Activated naive CD4-positive, alpha-beta T cell treated with anti-CD3 and anti-CD28 coated beads for 36 hours (primary cell): Measurements from ENCODE around the gene POLR1A. TPM values are rescaled to one million over a fixed set of nuclear protein-coding genes. Genes with fewer than 3 reads are reported as not detected.

Source experiments
- CTCF ChIA-PET: fragments of 350-600 bp; sonication (Branson Sonifier 250); formaldehyde crosslinking; loops from one replicate; lab custom pipeline; 2021; ENCODE audit warnings: antibody characterized with exemption; lab: Charles Lee
- DNase-seq: peaks from one replicate; pipeline ENCODE4 v3.0.0-alpha.2; 2020
- H3K27ac Mint-ChIP-seq: one replicate; pipeline ENCODE4 v1.8.0; 2021; ENCODE audit warnings: mild to moderate bottlenecking, mixed read lengths
- H3K27me3 Mint-ChIP-seq: one replicate; pipeline ENCODE4 v1.8.0; 2021; ENCODE audit warnings: low read depth, mixed read lengths
- H3K36me3 Mint-ChIP-seq: one replicate; pipeline ENCODE4 v1.8.0; 2021; ENCODE audit warnings: low read depth, mixed read lengths
- H3K4me1 Mint-ChIP-seq: one replicate; pipeline ENCODE4 v1.8.0; 2021; ENCODE audit warnings: low read depth, mixed read lengths
- H3K4me3 Mint-ChIP-seq: one replicate; pipeline ENCODE4 v1.8.0; 2021; ENCODE audit warnings: mild to moderate bottlenecking, moderate library complexity, mixed read lengths
- H3K9me3 Mint-ChIP-seq: one replicate; pipeline ENCODE4 v1.8.0; 2021; ENCODE audit warnings: mixed read lengths
- intact Hi-C: fragments of 100-400 bp; cut with micrococcal nuclease; formaldehyde crosslinking; loops from one replicate; pipeline ENCODE4 v1.15.1; 2023
- total RNA-seq, 2 experiments: library from RNA; stranded (reverse); gene quantifications; one replicate each; pipeline ENCODE4 v1.2.3, GENCODE V29; 2021

The POLR1A gene
- total RNA-seq, 2 experiments from 2014 or later, result 25.3 to 27.1 TPM

DNA sequence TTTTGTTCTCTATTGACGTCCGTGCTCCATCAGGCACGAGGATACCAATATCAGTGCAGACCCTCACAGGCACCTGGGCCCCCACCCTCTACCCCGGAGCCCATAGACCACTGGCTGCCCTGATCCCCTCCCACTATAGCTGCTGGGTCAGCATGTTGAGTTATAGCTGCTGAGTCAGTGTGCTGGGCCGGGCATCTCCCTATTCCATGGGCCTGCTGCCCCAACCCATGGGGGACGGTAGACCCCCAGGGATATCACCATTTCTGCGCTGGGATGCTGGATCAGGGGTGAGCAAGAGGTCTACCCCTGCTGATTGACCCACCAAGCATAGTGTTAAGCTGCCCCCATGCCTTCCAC, 116.8 kb downstream of the POLR1A start:
- no peak for DNase-seq
- intact Hi-C loops, result no loop called here
- peaks cover 1% of the 10 kb centered on the region for H3K9me3 Mint-ChIP-seq
- no peaks in the 10 kb centered on the region for H3K36me3 Mint-ChIP-seq
- peaks cover 3% of the 10 kb centered on the region for H3K4me1 Mint-ChIP-seq
- no peak overlapping the region for H3K27ac Mint-ChIP-seq
- H3K27me3 Mint-ChIP-seq, result no peaks in the 10 kb centered on the region
- CTCF ChIA-PET, result interaction anchor here (1.2 kb wide), 1 partner anchor 161 kb away, joined by 3 read pairs; no protein-coding TSS in a partner anchor
- no peak overlapping the region for H3K4me3 Mint-ChIP-seq

DNA sequence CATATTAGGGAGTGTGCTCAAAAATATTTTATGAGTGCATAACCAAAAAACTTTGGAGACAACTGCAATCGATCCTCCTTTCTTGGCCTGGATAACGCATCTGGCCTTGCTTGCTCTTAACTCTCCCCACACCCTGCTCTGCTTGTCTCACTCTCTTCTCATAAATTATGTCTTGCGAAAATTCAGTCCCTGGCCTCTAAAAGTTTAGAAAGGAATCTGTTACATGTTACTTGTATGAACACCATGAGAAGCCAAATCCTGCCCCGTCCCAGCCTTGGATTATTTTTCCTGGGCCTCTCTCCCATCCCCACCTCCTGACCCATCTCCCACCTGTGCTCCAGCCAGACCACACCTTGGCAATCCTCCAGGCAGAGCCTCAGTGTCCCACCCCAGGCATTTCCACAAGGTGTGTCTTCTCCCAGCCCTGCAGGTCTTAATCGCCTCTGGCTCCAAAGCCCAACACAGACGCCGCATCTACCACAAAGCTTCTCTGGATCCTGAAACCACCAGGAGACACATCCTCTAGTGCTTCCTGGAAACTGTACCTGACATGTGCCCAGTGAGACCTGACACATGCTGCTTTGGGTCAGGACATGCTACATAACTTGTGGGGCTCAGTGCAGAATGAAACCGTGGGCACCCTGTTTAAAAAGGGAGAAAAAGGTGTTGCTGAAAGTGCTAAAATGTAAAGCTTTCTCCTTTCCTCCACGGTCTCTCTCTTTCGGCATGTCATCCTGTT, 117.3 kb downstream of the POLR1A start:
- CTCF ChIA-PET, result interaction anchor here (1.2 kb wide), 1 partner anchor 161 kb away, joined by 3 read pairs; no protein-coding TSS in a partner anchor
- no peaks in the 10 kb centered on the region for H3K4me1 Mint-ChIP-seq
- no peak overlapping the region for H3K4me3 Mint-ChIP-seq
- no peak for DNase-seq
- peaks cover 1% of the 10 kb centered on the region for H3K9me3 Mint-ChIP-seq
- no peak overlapping the region for H3K27ac Mint-ChIP-seq
- H3K36me3 Mint-ChIP-seq, result no peaks in the 10 kb centered on the region
- intact Hi-C loops, result no loop called here
- no peaks in the 10 kb centered on the region for H3K27me3 Mint-ChIP-seq

DNA sequence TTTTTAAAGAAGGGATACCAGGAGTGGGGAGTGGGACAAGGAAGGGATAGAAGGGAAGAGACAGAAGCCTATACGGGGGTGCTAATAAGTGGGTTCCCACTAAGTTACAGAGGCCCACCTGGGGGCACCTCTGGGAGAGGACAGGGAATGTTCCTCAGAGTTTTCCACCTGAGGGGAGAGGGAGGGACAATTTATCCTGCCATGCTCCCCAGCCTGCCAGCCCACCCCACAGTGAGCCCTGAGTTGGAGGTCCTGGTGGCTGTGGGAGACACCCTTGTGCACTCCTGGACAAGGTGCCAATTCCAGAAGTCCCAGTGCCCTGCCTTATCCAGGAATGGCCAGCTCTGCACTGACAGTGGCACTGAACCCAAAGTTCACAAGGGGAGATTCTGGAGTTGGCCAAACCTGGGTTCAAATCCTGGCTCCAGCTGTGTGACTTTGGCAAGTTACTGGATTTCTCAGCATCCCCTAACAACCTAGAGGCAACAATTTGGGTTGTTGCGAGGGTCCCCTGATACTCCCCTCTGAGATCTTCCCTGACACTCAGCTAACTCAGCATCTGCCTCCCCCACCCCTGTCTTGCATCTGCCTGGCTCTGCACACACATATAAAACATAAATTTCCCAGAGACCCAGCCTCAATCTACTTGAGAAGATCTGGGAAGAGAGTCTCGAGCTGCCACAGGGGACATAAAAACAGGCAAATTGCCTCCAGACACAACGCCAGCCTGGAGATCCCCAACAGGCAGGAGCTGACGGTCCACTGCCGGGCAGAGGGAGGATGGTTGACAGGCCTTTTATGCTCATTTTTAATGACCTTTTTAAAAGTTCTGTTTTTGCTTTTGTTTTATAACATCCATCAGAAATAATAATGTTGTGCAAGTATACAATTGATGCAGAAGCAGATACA, 118.2 kb downstream of the POLR1A start:
- intact Hi-C loops, result no loop called here
- no peaks in the 10 kb centered on the region for H3K27me3 Mint-ChIP-seq

DNA sequence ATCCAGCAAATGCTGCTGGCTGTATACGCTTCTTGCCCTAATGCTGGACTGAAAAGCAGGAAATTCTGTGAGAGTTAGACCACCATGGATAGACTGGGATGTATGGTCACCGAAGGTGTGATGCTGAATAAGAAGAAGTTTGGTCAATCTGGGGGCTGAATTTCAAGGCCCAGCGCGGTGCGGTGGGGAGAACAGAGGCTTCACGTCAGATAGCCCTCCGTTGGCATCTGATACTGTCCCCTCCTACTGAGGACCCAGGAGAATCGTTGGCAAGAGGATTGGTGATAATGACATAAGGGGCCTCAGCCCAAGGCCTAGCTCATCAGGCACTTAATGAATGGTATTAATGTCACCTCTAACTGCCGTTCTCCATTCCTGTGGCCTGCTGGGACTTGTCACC, 119.6 kb downstream of the POLR1A start:
- DNase-seq, result no peak
- H3K9me3 Mint-ChIP-seq, result no peaks in the 10 kb centered on the region
- H3K27me3 Mint-ChIP-seq, result no peaks in the 10 kb centered on the region
- H3K4me3 Mint-ChIP-seq, result no peak overlapping the region
- no peaks in the 10 kb centered on the region for H3K4me1 Mint-ChIP-seq
- no peaks in the 10 kb centered on the region for H3K36me3 Mint-ChIP-seq
- no peak overlapping the region for H3K27ac Mint-ChIP-seq
- intact Hi-C loops, result no loop called here
- CTCF ChIA-PET, result no interaction called here

More for the DNA sequence above, 118.2 kb downstream of the POLR1A start:
- Mint-ChIP-seq H3K4me3 (no peak overlapping the region), H3K36me3 (no peaks in the 10 kb centered on the region), H3K9me3 (peaks cover 1% of the 10 kb centered on the region), H3K4me1 (no peaks in the 10 kb centered on the region), H3K27ac (no peak overlapping the region)
- DNase-seq, result no peak
- CTCF ChIA-PET, result interaction anchor here (0.6 kb wide), 1 partner anchor 98 kb away, joined by 5 read pairs; no protein-coding TSS in a partner anchor

DNA sequence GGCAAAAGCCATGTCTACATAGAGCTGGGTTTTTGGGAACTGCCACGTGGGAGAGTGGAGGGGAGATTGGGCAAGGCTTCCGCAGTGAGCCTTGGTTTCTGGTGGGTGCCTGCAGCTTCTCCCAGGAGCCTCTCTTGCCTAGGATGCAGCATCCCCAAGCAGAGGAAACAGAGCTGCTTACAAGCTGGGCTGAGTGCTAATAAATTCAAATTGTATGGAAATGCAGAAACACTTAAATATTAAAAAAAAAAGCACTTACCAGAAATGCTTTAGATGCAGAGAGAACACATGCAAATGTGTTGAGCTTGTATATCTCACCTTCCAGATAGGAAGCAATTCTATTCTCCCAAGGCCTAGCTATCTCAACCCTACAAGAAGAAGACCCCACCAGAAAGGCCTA, 120.9 kb downstream of the POLR1A start:
- Mint-ChIP-seq H3K36me3 (no peaks in the 10 kb centered on the region), H3K9me3 (no peaks in the 10 kb centered on the region), H3K27ac (no peak overlapping the region), H3K27me3 (no peaks in the 10 kb centered on the region), H3K4me3 (no peak overlapping the region), H3K4me1 (no peaks in the 10 kb centered on the region)
- CTCF ChIA-PET, result interaction anchor here (0.6 kb wide), 1 partner anchor 100 kb away, joined by 4 read pairs; no protein-coding TSS in a partner anchor
- DNase-seq, result no peak
- intact Hi-C loops, result no loop called here

DNA sequence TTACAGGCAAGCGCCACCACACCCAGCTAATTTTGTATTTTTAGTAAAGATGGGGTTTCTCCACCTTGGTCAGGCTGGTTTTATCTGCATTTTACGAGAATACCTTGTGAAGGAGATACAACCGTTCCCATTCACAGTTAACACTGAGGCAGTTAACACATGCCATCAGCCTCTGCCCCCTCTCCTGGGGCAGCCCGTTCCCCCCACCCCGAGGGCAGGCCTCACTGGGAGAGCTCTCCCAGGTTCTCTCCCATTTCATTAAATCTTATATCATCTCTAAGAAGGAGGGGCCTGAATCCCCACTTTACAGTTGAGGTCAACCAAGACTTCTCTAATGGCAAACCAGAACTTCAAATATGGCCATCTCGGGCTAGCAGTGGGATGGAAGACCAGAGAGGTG, 121.9 kb downstream of the POLR1A start:
- no peak overlapping the region for H3K27ac Mint-ChIP-seq
- H3K4me1 Mint-ChIP-seq, result no peaks in the 10 kb centered on the region
- intact Hi-C loops, result no loop called here
- H3K27me3 Mint-ChIP-seq, result no peaks in the 10 kb centered on the region
- no peak for DNase-seq
- H3K4me3 Mint-ChIP-seq, result no peak overlapping the region
- no peaks in the 10 kb centered on the region for H3K9me3 Mint-ChIP-seq
- CTCF ChIA-PET, result no interaction called here
- no peaks in the 10 kb centered on the region for H3K36me3 Mint-ChIP-seq

DNA sequence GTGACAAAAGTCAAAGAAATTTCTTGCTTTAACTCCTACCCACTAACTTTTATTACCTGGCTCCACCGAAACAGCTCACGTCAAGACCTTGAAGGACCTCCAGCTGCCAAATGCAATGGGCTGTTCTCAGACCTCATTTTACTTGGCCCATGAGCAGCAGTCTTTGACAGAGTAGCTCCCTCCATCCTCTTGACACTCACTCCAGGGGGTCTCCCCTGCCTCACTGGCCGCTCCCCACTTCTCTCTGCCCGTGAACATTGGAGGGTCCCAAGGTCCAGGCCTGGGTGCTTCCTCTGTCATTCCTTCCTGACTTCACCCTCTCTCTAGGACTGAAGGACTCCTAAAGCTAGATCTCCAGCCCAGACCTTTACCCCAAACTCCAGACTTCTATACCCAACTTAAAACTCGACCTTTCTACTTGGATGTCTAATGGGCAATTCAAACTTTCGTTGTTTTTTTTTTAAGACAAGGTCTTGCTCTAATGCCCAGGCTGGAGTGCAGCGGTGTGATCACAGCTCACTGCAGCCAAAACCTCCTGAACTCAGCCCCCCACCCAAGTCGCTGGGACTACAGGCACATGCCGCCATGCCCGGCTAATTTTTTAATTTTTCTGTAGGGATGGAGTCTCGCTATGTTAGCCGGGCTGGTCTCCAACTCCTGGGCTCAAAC, 124.0 kb downstream of the POLR1A start:
- Mint-ChIP-seq H3K4me1 (no peaks in the 10 kb centered on the region), H3K27me3 (no peaks in the 10 kb centered on the region), H3K4me3 (no peak overlapping the region), H3K27ac (no peak overlapping the region), H3K9me3 (no peaks in the 10 kb centered on the region), H3K36me3 (no peaks in the 10 kb centered on the region)
- intact Hi-C loops, result no loop called here
- CTCF ChIA-PET, result interaction anchor here (0.7 to 1.3 kb wide), 2 partner anchors 54 to 282 kb away, joined by 3 to 4 read pairs; no protein-coding TSS in a partner anchor
- no peak for DNase-seq

DNA sequence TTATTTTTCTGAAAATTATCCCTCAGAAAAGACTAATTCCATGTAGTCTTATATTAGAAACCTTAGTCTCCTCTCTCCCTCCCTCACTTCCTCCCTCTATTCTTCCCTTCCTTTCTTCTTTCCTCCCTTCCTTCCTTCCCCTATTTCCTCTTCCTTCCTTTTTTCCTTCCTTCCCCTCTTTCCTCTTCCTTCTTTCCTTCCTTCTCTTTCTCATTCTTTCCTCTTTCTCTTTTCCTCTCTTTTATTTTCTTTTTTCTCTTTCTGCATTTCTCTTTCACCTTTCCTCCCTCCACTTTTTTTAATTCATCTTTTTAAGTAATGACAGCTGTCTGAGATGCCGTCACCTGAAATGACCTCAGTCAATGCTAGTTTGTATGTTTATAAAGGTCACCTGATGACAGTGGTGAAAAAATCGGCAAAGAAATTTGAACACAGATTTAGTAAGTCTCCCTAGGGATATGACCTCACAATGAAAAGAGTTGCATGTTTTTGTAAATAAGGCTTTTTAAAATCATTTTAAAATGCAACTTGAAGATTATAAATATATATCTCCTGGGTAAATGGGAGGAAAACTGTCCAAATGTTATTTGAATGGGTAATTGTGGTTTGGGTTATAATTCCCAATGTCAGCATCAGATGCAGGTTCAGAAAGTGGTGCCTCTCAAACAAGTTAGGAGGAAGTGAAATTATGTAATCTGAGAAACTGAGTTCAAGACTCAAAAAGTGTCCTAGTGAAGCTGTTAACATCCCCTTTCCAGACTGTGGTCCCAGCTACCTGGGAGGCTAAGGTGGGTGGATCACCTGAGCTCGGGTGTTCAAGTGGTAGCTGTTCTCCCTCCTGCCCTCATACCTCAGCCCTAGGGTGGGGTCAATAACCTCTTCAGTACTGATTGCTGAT, 126.6 kb downstream of the POLR1A start:
- H3K4me3 Mint-ChIP-seq, result no peak overlapping the region
- CTCF ChIA-PET, result interaction anchor here (0.7 kb wide), 1 partner anchor 329 kb away, joined by 3 read pairs; no protein-coding TSS in a partner anchor
- no peaks in the 10 kb centered on the region for H3K36me3 Mint-ChIP-seq
- no peaks in the 10 kb centered on the region for H3K4me1 Mint-ChIP-seq
- H3K27me3 Mint-ChIP-seq, result no peaks in the 10 kb centered on the region
- no peak for DNase-seq
- H3K9me3 Mint-ChIP-seq, result no peaks in the 10 kb centered on the region
- H3K27ac Mint-ChIP-seq, result no peak overlapping the region
- intact Hi-C loops, result no loop called here

DNA sequence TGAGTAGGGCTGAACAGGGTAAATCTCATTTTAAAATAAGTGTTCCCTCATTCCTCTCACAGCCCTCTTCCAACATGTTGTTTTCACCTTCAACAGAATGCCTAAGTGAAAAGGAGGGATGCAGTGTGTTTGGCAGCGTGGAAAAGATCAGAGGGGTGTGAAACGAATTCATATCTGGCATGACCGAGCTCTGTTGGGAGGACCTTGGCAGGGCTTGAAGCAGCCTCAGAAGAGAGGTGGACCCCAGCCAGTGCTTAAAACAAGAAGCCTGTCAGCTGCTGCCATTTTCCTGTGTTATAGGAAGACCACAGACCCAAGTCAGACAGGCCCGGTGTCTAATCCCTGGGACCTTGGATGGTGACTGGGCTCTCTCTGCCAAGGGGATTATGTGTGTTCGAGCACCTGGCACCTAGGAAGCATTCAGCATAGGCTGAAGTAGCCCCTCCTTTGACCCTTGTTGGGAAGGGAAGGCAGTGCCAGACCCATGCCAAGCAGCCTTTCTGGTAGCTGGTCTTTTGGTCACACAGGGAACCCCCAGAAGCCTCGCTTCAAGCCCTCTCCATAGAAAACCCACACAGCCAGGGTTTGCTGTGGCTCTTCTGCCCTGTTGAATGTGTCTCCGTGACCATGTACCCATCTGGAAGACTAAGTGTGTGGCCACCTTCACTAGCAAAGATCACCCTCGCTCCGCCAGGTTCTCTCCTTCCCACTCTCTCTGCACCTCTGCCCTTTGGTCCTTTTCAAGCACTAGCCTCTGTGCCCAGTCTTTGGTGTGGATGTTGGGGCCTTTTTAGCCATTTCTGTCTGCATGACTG, 129.4 kb downstream of the POLR1A start:
- H3K4me1 Mint-ChIP-seq, result no peaks in the 10 kb centered on the region
- H3K27me3 Mint-ChIP-seq, result no peaks in the 10 kb centered on the region
- no peak for DNase-seq
- no peaks in the 10 kb centered on the region for H3K36me3 Mint-ChIP-seq
- CTCF ChIA-PET, result no interaction called here
- intact Hi-C loops, result no loop called here
- peaks cover 3% of the 10 kb centered on the region for H3K9me3 Mint-ChIP-seq
- no peak overlapping the region for H3K4me3 Mint-ChIP-seq
- H3K27ac Mint-ChIP-seq, result no peak overlapping the region

DNA sequence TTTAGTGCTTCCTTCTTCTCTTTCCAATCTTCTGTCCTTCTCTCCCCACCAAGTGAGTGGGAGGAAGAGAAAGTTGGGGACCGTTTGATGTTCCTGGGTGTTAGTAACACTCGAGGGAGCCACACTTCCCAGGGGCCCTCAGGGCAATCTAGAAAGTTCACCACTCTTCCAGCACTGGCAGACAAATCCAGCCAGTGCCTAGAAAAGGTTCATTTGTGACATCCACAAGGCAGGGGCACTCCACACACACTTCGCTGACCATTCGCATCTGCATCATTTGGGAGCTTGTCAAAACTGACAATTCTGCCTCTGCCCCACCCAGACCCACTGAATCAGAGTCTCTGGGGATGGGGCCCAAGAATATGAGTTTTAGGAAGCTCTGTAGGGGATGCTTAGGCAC, 130.1 kb downstream of the POLR1A start:
- H3K4me3 Mint-ChIP-seq, result no peak overlapping the region
- intact Hi-C loops, result no loop called here
- H3K27ac Mint-ChIP-seq, result no peak overlapping the region
- no peaks in the 10 kb centered on the region for H3K36me3 Mint-ChIP-seq
- H3K4me1 Mint-ChIP-seq, result no peaks in the 10 kb centered on the region
- no peak for DNase-seq
- H3K9me3 Mint-ChIP-seq, result peaks cover 3% of the 10 kb centered on the region
- CTCF ChIA-PET, result no interaction called here
- no peaks in the 10 kb centered on the region for H3K27me3 Mint-ChIP-seq

DNA sequence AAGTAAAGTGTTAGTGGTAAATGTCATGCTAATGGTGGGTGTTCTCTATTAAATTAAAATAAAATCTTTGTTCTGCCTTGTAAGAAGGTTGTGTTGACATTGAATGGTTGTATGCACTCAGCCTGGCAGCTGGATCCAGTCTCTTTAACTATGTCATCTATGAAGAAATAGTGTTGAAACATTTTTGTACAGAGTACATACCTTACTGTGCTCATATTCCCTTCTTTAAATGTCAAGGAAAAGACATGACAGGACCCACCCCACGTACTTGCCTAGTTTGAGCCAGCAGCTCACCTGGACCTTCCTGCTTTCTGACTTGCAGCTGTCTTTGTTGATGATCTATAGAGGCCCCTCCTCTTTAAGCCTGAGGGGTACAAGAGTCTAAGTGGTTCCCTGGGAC, 131.3 kb downstream of the POLR1A start:
- no peak overlapping the region for H3K4me3 Mint-ChIP-seq
- DNase-seq, result no peak
- no peaks in the 10 kb centered on the region for H3K27me3 Mint-ChIP-seq
- peaks cover 3% of the 10 kb centered on the region for H3K9me3 Mint-ChIP-seq
- no peak overlapping the region for H3K27ac Mint-ChIP-seq
- H3K4me1 Mint-ChIP-seq, result no peaks in the 10 kb centered on the region
- CTCF ChIA-PET, result no interaction called here
- no peaks in the 10 kb centered on the region for H3K36me3 Mint-ChIP-seq
- intact Hi-C loops, result no loop called here
